Effector CD8-positive, alpha-beta T cell (primary cell): ENCODE data around the gene B3GALT4.

Experiments
- DNase-seq: peaks from one replicate; lab custom pipeline; 2025; lab: John Stamatoyannopoulos, UW

The B3GALT4 gene

GRCh38 chr6:33315793-33316602 is 39.1 kb downstream of the B3GALT4 start:
- DNase-seq: no peak

GRCh38 chr6:33316603-33317418 is 39.9 kb downstream of the B3GALT4 start:
- DNase-seq: no peak

- DNase-seq: peak; percentile 89
These were observed 40.4 kb downstream of the B3GALT4 start for GRCh38 chr6:33317419-33317668.

- DNase-seq: peak; percentile 95
These were observed 40.9 kb downstream of the B3GALT4 start, which contains the start of gene ZBTB22 for GRCh38 chr6:33317669-33318425. Gene ZBTB22 (minus strand): TSS chr6:33317744. CDS start chr6:33316916, 828 bp downstream.

- DNase-seq: no peak
These were observed 41.6 kb downstream of the B3GALT4 start for GRCh38 chr6:33318426-33319073.

GRCh38 chr6:33319939-33320314 is 43.0 kb downstream of the B3GALT4 start:
- no peak for DNase-seq

GRCh38 chr6:33320315-33321181 is 43.6 kb downstream of the B3GALT4 start:
- DNase-seq: no peak

GRCh38 chr6:33321227-33321626 is 44.3 kb downstream of the B3GALT4 start:
- no peak for DNase-seq

GRCh38 chr6:33323623-33323948 is 46.7 kb downstream of the B3GALT4 start:
- no peak for DNase-seq

GRCh38 chr6:33324125-33324524 is 47.2 kb downstream of the B3GALT4 start:
- DNase-seq: no peak
